Measurements from ENCODE around the gene MEX3A. TPM values are rescaled to one million over a fixed set of nuclear protein-coding genes. Genes with fewer than 3 reads are reported as not detected.

Gene MEX3A
- total and polyA plus RNA-seq, 2 experiments from 2014 or later, result 18.5 to 38.1 TPM

GRCh38 chr1:156096640-156097391 lies 14.6 kb upstream of the MEX3A start:
- Histone ChIP-seq H3K9me2 (ENCODE audit: insufficient read depth) (no peaks in the 10 kb centered on the region), H3K36me3 (ENCODE audit: insufficient read depth) (no peaks in the 10 kb centered on the region), H4K20me1 (replicated peaks; ENCODE audit: insufficient read depth) (0 out of 2 replicates have a peak, but pooled peaks cover 6% of the 10 kb centered on the region), H3K79me2 (replicated peaks; ENCODE audit: insufficient read depth) (no peaks in the 10 kb centered on the region), H3K4me3 (no peak overlapping the region), H3K27me3 (ENCODE audit: insufficient read depth) (no peaks in the 10 kb centered on the region), H3K4me2 (no peak overlapping the region), H2AFZ (no peak overlapping the region), H3K27ac (ENCODE audit: low read depth) (peak overlapping the region; percentile 84; the same call in 1 of the 2 replicates), H3K4me1 (ENCODE audit: insufficient read depth) (peaks cover 11% of the 10 kb centered on the region), H3F3A (replicated peaks; ENCODE audit: low read depth) (peaks cover 6% of the 10 kb centered on the region)
- Mint-ChIP-seq H3K27me3 (ENCODE audit: insufficient read depth, low read depth, poor library complexity) (peaks cover 7% of the 10 kb centered on the region), H3K36me3 (ENCODE audit: low read depth) (peaks cover 3% of the 10 kb centered on the region; the same call in 2 of the 3 replicates), H3K4me3 (no peak overlapping the region), H3K4me1 (peaks cover 24% of the 10 kb centered on the region), H3K27ac (0 out of 2 replicates have a peak overlapping the region, but pooled peaks have one; percentile 59), H3K9me3 (no peaks in the 10 kb centered on the region)
- DNase-seq (ENCODE audit: low spot score) (peak; percentile 91), ATAC-seq (peak; percentile 99)
- TF ChIP-seq, protein P1, sequence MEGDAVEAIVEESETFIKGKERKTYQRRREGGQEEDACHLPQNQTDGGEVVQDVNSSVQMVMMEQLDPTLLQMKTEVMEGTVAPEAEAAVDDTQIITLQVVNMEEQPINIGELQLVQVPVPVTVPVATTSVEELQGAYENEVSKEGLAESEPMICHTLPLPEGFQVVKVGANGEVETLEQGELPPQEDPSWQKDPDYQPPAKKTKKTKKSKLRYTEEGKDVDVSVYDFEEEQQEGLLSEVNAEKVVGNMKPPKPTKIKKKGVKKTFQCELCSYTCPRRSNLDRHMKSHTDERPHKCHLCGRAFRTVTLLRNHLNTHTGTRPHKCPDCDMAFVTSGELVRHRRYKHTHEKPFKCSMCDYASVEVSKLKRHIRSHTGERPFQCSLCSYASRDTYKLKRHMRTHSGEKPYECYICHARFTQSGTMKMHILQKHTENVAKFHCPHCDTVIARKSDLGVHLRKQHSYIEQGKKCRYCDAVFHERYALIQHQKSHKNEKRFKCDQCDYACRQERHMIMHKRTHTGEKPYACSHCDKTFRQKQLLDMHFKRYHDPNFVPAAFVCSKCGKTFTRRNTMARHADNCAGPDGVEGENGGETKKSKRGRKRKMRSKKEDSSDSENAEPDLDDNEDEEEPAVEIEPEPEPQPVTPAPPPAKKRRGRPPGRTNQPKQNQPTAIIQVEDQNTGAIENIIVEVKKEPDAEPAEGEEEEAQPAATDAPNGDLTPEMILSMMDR (conservative IDR thresholded peaks at IDR 0.05; ENCODE audit: low read depth in 2 of 2), result peak; percentile 92 to 99
- TF ChIP-seq EZH2phosphoT487 (IDR thresholded peaks at IDR 0.05; ENCODE audit: unreplicated experiment) (no peak), ZNF462 (CRISPR knock-in tag; IDR thresholded peaks at IDR 0.05) (no peak)
